CD4-positive, alpha-beta T cell treated with Interferon alpha-2 for 1 hour (primary cell): ENCODE measurements around the gene RAPGEF2.

Source experiments
- DNase-seq, 2 donors: peaks; one replicate each; pipeline ENCODE4 v3.0.0-alpha.2; 2020 to 2022

Gene RAPGEF2

DNA sequence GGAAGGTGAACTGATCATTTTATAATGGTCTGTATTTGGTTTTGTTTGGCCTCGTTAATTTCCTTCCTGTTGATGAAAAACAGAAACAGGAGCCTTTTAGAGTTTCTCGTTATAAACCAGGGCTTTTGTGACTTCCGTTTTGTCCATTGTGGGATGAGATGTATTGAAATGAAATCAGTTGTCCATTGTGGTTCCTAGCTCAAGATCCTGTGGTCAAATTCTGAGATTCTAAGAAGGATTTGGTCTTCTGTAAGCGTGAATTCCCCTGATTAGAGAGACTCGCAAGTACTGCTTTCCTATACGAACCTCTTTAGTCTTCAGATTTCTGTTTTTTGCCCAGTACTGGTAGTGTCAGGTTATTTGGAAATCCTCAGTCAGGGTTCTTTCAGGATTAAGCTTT, 101.7 kb downstream of the RAPGEF2 start:
- DNase-seq: no peak

DNA sequence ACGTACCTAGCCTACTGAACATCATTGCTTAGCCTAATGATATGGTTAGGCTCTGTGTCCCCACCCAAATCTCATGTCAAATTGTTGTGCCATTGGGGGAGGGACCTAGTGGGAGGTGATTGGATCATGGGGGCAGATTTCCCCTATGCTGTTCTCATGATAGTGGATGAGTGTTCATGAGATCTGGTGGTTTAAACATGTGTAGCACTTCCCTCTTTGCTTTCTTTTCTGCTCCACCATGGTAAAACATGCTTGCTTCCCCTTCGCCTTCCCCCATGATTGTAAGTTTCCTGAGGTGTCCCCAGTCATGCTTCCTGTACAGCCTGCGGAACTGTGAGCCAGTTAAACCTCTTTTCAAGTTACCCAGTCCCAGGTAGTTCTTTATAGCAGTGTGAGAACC, 102.6 kb downstream of the RAPGEF2 start:
- no peak for DNase-seq

DNA sequence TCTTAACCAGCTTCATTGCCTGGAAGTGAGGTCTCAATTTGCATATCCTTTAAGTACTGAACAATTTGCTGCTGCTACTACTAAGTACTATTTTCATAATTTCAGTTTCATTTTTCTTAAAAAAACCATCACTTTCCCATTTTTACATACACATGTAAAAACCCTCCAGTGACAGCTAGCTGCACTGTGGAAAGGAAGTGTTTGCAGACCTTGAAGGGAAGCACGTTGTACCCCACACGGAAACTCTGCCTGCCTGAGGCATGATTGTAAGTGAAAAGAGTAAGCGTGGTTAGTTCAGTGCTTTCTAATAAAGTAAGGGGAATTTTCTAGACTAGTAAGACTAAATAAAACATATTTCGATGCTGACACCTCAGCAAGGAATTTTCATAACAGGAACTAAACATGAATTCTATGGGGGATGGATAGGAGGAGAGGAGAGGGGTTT, 103.6 kb downstream of the RAPGEF2 start:
- peak; percentile 3 to 19 for DNase-seq

- no peak for DNase-seq
Observed at GRCh38 chr4:159209249-159209648, 106.4 kb downstream of the RAPGEF2 start.

DNA sequence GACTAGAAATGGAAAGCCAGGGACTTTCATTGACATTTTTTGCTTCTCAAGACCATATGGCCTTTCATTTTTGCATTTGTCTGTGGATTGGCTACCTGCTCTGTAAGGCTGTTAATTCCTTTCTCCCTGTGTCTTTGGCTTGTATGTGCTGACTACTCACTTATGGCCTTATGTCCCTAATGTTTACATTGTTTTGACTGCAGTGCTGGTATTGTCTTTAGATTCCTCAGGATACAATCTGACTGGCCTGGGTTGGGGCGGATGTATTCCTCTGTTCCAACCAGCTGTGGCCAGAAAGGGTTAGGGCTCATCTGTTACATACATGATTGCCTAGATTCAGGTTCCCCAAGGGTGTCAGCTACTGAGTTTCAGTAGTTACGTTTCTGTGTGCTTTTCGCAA, 108.1 kb downstream of the RAPGEF2 start:
- DNase-seq: no peak

- DNase-seq: no peak
Observed at GRCh38 chr4:159212675-159213293, 109.9 kb downstream of the RAPGEF2 start.

DNA sequence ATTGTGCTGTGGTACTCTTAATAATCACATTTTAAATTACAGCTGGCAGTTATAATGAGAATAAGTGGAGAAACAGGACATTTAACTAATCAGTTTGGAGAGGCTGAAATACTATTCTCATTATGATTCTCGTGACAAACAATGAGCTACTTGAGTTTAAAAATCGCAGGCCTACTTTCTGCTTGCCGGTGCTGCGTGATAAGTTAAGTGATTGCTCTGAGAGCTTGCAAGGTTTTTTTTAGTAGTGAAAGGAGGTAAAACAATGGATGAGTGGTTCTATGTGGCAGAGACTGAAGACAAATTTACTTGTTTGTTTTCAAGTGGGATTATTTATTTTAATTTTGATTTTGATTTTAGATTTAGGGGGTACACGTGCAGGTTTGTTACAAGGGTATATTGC, 114.0 kb downstream of the RAPGEF2 start:
- DNase-seq: no peak

DNA sequence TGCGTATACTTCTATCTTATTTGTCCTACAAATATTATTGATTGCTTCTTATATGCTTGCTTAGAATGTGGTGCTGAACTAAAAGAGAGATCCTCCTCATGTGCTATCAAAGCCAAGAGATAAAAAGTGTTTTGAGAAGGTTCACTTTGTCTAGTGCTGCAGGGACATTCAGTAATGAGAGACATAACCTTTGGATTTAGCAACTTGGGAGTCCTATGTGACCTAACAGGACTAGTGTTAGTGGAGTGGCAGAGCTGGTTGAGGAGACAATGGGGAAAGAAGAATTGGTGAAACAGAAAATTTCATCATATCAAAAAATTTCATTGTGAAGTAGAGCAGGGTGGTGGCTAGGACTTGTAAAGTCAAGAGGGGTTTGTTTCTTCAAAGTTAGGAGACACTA, 117.0 kb downstream of the RAPGEF2 start:
- no peak for DNase-seq

GRCh38 chr4:159220353-159220752, 117.5 kb downstream of the RAPGEF2 start:
- DNase-seq: no peak

DNA sequence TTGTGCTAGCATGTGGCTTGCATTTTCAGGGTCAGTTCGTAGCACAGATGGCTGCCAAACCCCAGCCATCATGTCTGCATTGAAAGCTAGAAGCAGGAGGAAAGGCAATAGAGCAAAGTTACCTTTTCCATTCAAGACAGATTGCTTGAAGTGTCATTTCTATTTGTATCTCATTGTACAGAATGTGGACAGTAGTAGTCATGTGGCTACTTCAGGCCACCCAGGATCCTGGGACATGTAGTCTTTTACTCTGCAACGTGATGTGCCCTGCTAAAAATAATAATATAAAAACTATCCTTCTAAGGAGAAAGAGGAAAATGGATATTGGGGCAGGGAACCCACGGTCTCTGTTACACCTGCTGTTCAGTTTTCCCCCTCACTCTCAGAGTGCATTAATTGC, 118.4 kb downstream of the RAPGEF2 start:
- DNase-seq: no peak

GRCh38 chr4:159222043-159222552, 119.2 kb downstream of the RAPGEF2 start:
- DNase-seq: no peak

DNA sequence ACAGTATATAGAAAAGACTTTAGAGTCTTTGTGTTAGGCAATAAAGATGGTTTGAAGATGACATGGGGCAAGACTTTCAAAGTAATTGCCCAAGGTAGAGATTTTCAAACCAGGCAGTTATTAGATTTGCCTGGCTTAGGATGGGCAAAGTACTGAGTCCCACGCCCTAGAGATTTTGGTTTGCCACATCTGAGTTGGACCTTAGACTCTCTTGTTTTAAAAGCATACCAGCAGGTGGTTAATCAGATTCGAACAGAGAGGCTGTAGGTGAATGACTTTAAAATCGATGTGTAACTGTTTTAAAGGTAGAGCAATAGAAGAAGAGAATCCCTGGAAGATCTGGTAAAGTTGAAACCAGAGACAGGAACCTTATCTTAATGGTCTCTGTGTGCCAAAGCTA, 121.5 kb downstream of the RAPGEF2 start:
- no peak for DNase-seq

- DNase-seq: no peak
Observed at GRCh38 chr4:159227378-159227777, 124.5 kb downstream of the RAPGEF2 start.

GRCh38 chr4:159227984-159228383, 125.1 kb downstream of the RAPGEF2 start:
- DNase-seq: no peak

- no peak for DNase-seq
Observed at GRCh38 chr4:159229164-159229563, 126.3 kb downstream of the RAPGEF2 start.

DNA sequence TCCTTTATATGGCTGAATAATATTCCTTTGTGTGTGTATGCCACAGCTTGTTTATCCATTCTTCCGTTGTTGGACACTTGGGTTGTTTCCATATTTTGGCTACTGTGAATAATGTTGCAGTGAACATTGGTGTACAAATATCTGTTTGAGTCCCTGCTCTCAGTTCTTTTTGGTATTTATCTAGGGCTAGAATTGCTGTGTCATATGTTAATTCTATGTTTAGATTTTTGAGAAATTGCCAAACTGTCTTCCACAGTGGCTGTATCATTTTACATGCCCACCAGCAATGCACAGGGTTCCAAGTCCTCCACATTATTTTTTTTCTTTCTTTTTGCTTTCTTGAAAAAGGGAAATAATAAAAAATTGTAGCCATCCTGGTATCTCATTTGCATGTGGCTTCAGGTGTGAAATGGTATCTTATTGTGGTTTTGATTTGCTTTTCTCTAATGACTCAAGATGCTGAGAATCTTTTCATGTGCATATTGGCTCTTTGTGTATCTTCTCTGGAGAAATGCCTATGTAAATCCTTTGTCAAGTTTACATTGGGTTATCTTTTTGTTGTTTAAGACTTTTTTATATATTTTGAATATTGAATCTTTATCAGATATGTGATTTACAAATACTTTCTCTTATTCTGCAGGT, 129.7 kb downstream of the RAPGEF2 start:
- no peak for DNase-seq

DNA sequence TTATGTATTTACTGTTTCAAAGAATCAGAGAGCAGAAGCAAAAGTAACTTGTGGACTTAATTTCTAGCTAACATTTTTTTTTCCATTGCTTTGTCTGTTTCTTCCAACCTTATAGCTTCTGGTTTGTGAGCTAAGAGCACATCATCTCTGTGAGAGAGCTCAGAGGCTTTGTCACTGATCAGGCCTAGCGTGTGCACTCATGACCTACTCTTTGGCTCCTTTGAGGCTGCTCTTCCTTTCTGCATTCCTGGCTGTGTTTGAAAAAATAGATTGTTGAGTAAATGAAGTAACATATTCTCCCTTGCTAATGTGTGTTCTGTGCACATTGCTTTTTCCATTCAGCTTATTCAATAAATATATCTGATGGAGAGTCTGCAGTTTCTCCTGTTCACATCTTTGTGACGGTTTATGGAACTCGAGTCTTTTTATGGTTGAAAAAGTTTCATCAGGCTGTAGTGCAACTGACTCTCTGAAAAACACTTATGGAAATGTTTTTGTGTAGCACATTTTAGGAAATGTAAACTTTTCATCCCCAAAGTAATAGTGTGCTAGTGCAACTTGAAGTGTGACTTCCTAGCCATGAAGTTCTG, 133.0 kb downstream of the RAPGEF2 start:
- DNase-seq: no peak

DNA sequence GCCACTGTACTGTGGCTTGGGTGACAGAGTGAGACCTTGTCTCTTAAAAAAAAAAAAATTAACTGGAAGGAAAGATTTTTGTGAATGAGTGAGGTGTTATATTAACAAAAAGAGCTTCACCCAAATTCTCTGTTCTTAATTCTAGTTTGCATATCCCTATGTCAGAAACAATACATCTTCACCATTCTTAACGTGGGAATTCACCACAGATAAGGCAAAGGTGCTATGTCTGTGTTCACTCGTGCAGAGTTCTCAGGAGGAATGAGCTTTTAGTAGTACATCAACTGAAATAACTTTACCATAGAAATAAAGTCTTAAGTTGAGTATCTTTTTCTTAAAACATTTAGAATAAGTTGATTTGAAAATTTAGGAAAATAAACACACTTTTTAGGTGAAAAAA, 135.1 kb downstream of the RAPGEF2 start:
- no peak for DNase-seq

GRCh38 chr4:159238631-159239030, 135.8 kb downstream of the RAPGEF2 start:
- no peak for DNase-seq

DNA sequence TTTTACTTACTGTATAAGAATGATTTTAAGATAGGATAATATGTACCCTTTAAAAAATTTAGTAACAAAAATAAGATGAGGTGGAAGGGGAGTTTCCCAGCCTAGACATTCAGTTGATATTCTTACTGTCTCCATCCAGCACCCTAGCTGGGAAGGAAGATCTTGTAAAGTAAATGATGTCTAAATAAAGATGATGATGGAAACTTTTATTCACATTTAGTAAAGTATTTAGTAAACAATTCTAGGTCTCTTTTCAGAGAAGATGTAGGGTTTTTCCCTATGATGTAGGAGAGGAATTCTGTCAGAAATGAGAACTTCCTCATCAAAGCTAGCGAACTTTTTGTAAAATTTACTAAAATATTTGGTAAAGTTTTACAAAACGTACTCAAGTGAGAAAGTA, 136.8 kb downstream of the RAPGEF2 start:
- DNase-seq: no peak

DNA sequence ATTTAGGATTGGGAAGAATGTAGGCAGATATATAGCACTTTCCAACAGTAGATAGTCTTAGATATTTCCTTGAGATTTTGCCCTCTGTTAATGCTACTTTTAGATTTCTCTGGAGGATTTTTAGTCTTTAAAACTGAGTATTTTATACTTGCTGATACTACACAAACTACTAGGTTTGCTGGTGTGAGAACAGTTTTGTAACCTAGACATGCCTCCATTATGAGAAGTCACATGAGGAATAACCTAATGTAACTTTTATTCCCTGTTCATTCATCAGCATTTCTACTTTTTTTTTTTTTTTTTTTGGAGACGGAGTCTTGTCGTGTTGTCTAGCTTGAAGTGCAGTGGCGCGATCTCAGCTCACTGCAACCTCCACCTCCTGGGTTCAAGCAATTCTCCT, 137.2 kb downstream of the RAPGEF2 start:
- DNase-seq: no peak

GRCh38 chr4:159240687-159241086, 137.8 kb downstream of the RAPGEF2 start:
- no peak for DNase-seq

- DNase-seq: no peak
Observed at GRCh38 chr4:159242427-159242826, 139.5 kb downstream of the RAPGEF2 start.
